Thoracic aorta (tissue), 2 donors: ENCODE results near the gene LEMD3. TPM values are rescaled to one million over a fixed set of nuclear protein-coding genes. Genes with fewer than 3 reads are reported as not detected.

ENCODE experiments used
- ATAC-seq: fragments of 150-250 bp; one replicate; pipeline ENCODE4 v1.8.0; 2017; ENCODE audit warnings: low read depth; ENCODE audit not compliant: insufficient number of reproducible peaks, low FRiP score
- DNase-seq: peaks from one replicate; pipeline ENCODE4 v3.0.0-alpha.2; 2020; ENCODE audit warnings: low spot score
- H3K27ac ChIP-seq, 2 donors: fragments of 200-600 bp; sonication (generic); 1 replicate in 1 of 2; 2 replicates in 1 of 2; pipeline ENCODE4 v1.5.1; 2016; ENCODE audit warnings: mild to moderate bottlenecking in 2 of 2, moderate library complexity in 2 of 2
- H3K27me3 ChIP-seq: fragments of 200-600 bp; sonication (generic); replicated peaks from 2 replicates; pipeline ENCODE4 v1.6.0; 2016; ENCODE audit warnings: mild to moderate bottlenecking; ENCODE audit not compliant: insufficient read depth
- H3K36me3 ChIP-seq: fragments of 200-600 bp; sonication (generic); one replicate; pipeline ENCODE4 v1.5.1; 2016
- H3K4me1 ChIP-seq, 2 donors: fragments of 200-600 bp; sonication (generic); 1 replicate in 1 of 2; 2 replicates in 1 of 2; pipeline versions ENCODE4 v1.5.1 to v1.6.0; 2016; ENCODE audit warnings: low read depth in 2 of 2, mild to moderate bottlenecking in 1 of 2; ENCODE audit not compliant: control insufficient read depth in 1 of 2
- H3K4me3 ChIP-seq: fragments of 200-600 bp; sonication (generic); 2 replicates; pipeline ENCODE4 v1.5.1; 2016; ENCODE audit warnings: mild to moderate bottlenecking
- H3K9me3 ChIP-seq: fragments of 200-600 bp; sonication (generic); 2 replicates; pipeline ENCODE4 v1.5.1; 2016
- CTCF ChIP-seq: fragments of 200-600 bp; sonication (generic); IDR thresholded peaks from one replicate; pipeline ENCODE4 v1.5.1; 2019; ENCODE audit warnings: antibody characterized with exemption
- total RNA-seq, 2 donors: library from RNA; depleted of rRNA; stranded (reverse); fragments of >200 nt; gene quantifications; one replicate each; pipeline versions ENCODE4 v1.1.0 to v1.2.3, GENCODE V29; 2016

LEMD3 gene
- total RNA-seq, 2 donors from 2014 or later, result 21.8 to 61.4 TPM

GRCh38 chr12:65155784-65156183, 13.6 kb upstream of the LEMD3 start:
- DNase-seq (no peak), ATAC-seq (no peak)
- no peaks in the 10 kb centered on the region for H3K36me3 ChIP-seq
- TF ChIP-seq CTCF, result no peak
- H3K4me1 ChIP-seq, result no peaks in the 10 kb centered on the region
- H3K9me3 ChIP-seq, result no peaks in the 10 kb centered on the region
- H3K27ac ChIP-seq, result no peak overlapping the region
- no peak overlapping the region for H3K4me3 ChIP-seq
- no peaks in the 10 kb centered on the region for H3K27me3 ChIP-seq

GRCh38 chr12:65156366-65156841, 13.0 kb upstream of the LEMD3 start:
- Histone ChIP-seq H3K9me3 (no peaks in the 10 kb centered on the region), H3K4me1 (no peaks in the 10 kb centered on the region), H3K36me3 (no peaks in the 10 kb centered on the region), H3K4me3 (peak overlapping the region; percentile 11), H3K27me3 (no peaks in the 10 kb centered on the region), H3K27ac (no peak overlapping the region)
- DNase-seq (no peak), ATAC-seq (no peak)
- no peak for TF ChIP-seq CTCF

- Histone ChIP-seq H3K9me3 (no peaks in the 10 kb centered on the region), H3K27me3 (no peaks in the 10 kb centered on the region), H3K4me1 (no peaks in the 10 kb centered on the region), H3K36me3 (no peaks in the 10 kb centered on the region), H3K4me3 (no peak overlapping the region), H3K27ac (no peak overlapping the region)
- no peak for ATAC-seq
- no peak for TF ChIP-seq CTCF
- DNase-seq, result no peak
These were observed 12.3 kb upstream of the LEMD3 start for GRCh38 chr12:65157091-65157490.

- ATAC-seq (no peak), DNase-seq (no peak)
- Histone ChIP-seq H3K4me3 (no peak overlapping the region), H3K27ac (no peak overlapping the region), H3K4me1 (no peaks in the 10 kb centered on the region), H3K27me3 (no peaks in the 10 kb centered on the region), H3K36me3 (no peaks in the 10 kb centered on the region), H3K9me3 (no peaks in the 10 kb centered on the region)
- no peak for TF ChIP-seq CTCF
These were observed 6.8 kb upstream of the LEMD3 start for GRCh38 chr12:65162609-65163008.

GRCh38 chr12:65164244-65164643, 5.1 kb upstream of the LEMD3 start:
- Histone ChIP-seq H3K27me3 (no peaks in the 10 kb centered on the region), H3K4me1 (peaks cover 6 to 8% of the 10 kb centered on the region in 2 donors), H3K27ac (no peak overlapping the region), H3K36me3 (no peaks in the 10 kb centered on the region), H3K9me3 (no peaks in the 10 kb centered on the region), H3K4me3 (no peak overlapping the region)
- ATAC-seq, result no peak
- TF ChIP-seq CTCF, result no peak
- no peak for DNase-seq
